ENCODE results near the gene GPR37L1.
A peak's percentile ranks its signal among the peaks of the same experiment; 100 is the strongest.
"Not testable (repeated sequence)": the region's sequence is repeated elsewhere in the genome, so short reads cannot be mapped to it uniquely, and the experiment has no call there.

GPR37L1 gene

DNA sequence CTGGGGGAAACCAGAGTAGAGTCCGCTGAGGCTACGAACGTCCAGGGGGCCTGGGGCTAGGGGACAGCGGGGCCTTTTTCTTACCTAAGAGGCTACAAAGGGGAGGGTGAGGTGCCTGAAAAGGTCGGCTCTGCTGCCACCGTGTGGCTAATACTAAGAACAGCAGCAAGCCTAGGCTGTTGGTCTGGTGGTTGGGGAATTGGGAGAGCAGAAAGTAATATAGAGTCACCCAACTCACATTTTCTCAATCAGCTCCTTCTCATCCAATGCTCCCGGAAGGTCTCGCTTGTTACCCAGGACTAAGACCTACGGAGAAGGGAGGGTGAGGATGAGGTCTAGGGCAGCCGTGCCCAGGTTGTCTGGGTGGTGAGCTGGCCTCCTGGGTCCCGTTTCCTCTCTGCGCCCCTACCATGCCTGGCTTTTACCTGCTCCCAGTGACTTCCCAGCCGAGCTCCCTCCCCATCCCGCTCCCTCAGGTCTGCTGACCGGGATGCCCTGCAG lies 12.6 kb downstream of the GPR37L1 start:
- H3K36me3 ChIP-seq (ENCODE audit: control insufficient read depth, insufficient read depth, low read length) = peaks cover 43% of the 10 kb centered on the region
- no peak overlapping the region for H3K4me3 ChIP-seq (ENCODE audit: low read depth, low read length)
- no peaks in the 10 kb centered on the region for H3K9me3 ChIP-seq (ENCODE audit: control insufficient read depth, insufficient read depth, low read depth, low read length)
- no peak overlapping the region for H3K27ac ChIP-seq (ENCODE audit: low read depth, low read length)
- H3K9ac ChIP-seq (ENCODE audit: low read length) = no peak overlapping the region
- H3K4me1 ChIP-seq (ENCODE audit: control insufficient read depth, insufficient read depth, low read length) = peaks cover 19% of the 10 kb centered on the region; the same call in 1 of the 2 replicates
- H3K27me3 ChIP-seq (ENCODE audit: control insufficient read depth, insufficient read depth, low read length) = no peaks in the 10 kb centered on the region

GRCh38 chr1:202140833-202141232 lies 18.1 kb downstream of the GPR37L1 start:
- Histone ChIP-seq H3K27ac (ENCODE audit: low read depth, low read length) (no peak overlapping the region), H3K9ac (ENCODE audit: low read length) (no peak overlapping the region), H3K27me3 (ENCODE audit: control insufficient read depth, insufficient read depth, low read length) (peaks cover 10% of the 10 kb centered on the region), H3K4me1 (ENCODE audit: control insufficient read depth, insufficient read depth, low read length) (peaks cover 21% of the 10 kb centered on the region), H3K9me3 (ENCODE audit: control insufficient read depth, insufficient read depth, low read depth, low read length) (no peaks in the 10 kb centered on the region), H3K4me3 (ENCODE audit: low read depth, low read length) (no peak overlapping the region), H3K36me3 (ENCODE audit: control insufficient read depth, insufficient read depth, low read length) (peaks cover 11% of the 10 kb centered on the region; the same call in 1 of the 2 replicates)

- H3K27me3 ChIP-seq (ENCODE audit: control insufficient read depth, insufficient read depth, low read length); H3K9ac ChIP-seq (ENCODE audit: low read length); H3K9me3 ChIP-seq (ENCODE audit: control insufficient read depth, insufficient read depth, low read depth, low read length); H3K36me3 ChIP-seq (ENCODE audit: control insufficient read depth, insufficient read depth, low read length); H3K27ac ChIP-seq (ENCODE audit: low read depth, low read length); H3K4me3 ChIP-seq (ENCODE audit: low read depth, low read length): not testable (repeated sequence)
- peaks cover 21% of the 10 kb centered on the region for H3K4me1 ChIP-seq (ENCODE audit: control insufficient read depth, insufficient read depth, low read length)
Observed at GRCh38 chr1:202141468-202141867, 18.8 kb downstream of the GPR37L1 start.

DNA sequence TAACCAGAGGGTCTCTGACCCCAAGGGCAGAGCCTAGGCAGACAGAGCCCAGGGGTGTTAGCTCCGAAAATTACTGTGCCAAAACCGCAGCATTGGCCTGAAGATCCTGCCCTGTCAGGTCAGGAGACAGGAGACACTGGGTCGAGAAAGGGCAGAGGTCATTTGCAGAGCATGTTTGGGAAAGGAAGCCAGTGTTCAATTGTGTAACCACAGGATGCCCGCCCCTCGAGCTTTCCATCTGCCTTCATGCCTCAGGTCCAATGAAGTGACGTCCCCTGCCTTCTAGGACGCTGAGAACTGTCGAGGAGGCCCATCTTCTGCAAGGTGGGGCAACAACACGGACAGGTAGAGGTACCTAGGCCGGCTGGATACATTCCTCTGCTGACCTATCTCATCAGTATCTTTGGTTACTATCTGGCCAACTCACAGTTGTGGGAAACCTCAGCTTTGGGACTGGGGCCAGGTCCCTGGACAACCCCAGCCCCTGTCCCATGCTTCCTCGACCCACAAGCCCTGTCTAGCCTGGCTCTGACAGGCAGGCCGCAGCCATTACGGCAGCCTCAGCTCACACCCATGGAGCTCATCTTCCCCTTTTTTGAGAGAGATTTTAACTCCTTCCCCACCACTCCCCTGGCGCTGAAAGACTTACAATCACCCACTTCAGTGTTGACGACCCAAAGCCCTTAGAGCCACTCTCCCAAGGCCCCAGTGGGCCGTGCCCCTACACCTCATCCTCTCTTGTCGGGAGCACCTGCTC lies 20.5 kb downstream of the GPR37L1 start:
- Histone ChIP-seq H3K9me3 (ENCODE audit: control insufficient read depth, insufficient read depth, low read depth, low read length) (no peaks in the 10 kb centered on the region), H3K4me3 (ENCODE audit: low read depth, low read length) (peak overlapping the region; percentile 79), H3K4me1 (ENCODE audit: control insufficient read depth, insufficient read depth, low read length) (peaks cover 20% of the 10 kb centered on the region), H3K27me3 (ENCODE audit: control insufficient read depth, insufficient read depth, low read length) (peaks cover 10% of the 10 kb centered on the region), H3K36me3 (ENCODE audit: control insufficient read depth, insufficient read depth, low read length) (peaks cover 2% of the 10 kb centered on the region; the same call in 1 of the 2 replicates), H3K9ac (ENCODE audit: low read length) (peak overlapping the region; percentile 88), H3K27ac (ENCODE audit: low read depth, low read length) (peak overlapping the region; percentile 63; the same call in 1 of the 2 replicates)

- H3K27ac ChIP-seq (ENCODE audit: low read depth, low read length) = peak overlapping the region; percentile 63; the same call in 1 of the 2 replicates
Observed at GRCh38 chr1:202143768-202144401, 21.2 kb downstream of the GPR37L1 start.

DNA sequence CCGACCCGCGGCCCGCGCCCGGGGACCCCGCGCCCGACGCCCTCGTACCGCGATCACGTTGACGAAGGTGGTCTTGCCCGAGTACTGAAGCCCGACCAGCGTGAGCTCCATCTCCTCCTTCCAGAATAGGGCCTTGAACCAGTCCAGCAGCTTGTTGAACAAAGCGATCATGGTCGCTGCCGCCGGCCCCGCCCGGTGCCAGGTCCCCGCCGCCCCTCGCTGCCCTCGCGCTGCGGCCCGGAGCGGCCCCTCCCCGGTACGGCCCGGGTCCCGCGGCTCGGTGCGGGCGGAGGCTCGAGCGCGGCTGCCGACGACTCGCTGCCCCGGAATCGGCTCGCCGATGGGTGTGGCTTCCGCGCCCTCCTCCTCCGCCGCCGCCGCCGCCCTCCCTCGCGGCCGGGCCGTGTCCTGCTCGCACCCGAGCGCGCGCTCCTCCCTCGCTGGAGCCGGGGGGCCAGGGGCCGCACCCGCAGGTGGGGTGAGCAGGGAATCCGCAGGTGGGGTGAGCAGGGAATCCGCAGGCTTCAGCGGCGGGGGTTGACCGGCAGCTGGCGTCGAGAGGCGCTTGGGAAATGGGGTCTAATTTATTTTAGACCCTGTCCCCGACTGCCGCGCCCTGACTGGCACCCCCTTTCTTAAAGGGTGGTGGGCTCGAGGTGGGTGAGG lies 21.8 kb downstream of the GPR37L1 start, which contains the start of gene ARL8A:
Gene ARL8A, minus strand, starts transcription at position 336 of the 666 bp plus-strand sequence. Its CDS starts 165 bp downstream, at position 171.
- H3K4me3 ChIP-seq (ENCODE audit: low read depth, low read length) = peak within 1 kb of the TSS; percentile 79

More at GRCh38 chr1:202143768-202144401, 21.2 kb downstream of the GPR37L1 start:
- peak overlapping the region; percentile 88 for H3K9ac ChIP-seq (ENCODE audit: low read length)
- H3K4me3 ChIP-seq (ENCODE audit: low read depth, low read length) = peak overlapping the region; percentile 79
- no peaks in the 10 kb centered on the region; the same call in 1 of the 2 replicates for H3K36me3 ChIP-seq (ENCODE audit: control insufficient read depth, insufficient read depth, low read length)
- no peaks in the 10 kb centered on the region for H3K9me3 ChIP-seq (ENCODE audit: control insufficient read depth, insufficient read depth, low read depth, low read length)
- H3K27me3 ChIP-seq (ENCODE audit: control insufficient read depth, insufficient read depth, low read length) = peaks cover 10% of the 10 kb centered on the region
- H3K4me1 ChIP-seq (ENCODE audit: control insufficient read depth, insufficient read depth, low read length) = peaks cover 14% of the 10 kb centered on the region

DNA sequence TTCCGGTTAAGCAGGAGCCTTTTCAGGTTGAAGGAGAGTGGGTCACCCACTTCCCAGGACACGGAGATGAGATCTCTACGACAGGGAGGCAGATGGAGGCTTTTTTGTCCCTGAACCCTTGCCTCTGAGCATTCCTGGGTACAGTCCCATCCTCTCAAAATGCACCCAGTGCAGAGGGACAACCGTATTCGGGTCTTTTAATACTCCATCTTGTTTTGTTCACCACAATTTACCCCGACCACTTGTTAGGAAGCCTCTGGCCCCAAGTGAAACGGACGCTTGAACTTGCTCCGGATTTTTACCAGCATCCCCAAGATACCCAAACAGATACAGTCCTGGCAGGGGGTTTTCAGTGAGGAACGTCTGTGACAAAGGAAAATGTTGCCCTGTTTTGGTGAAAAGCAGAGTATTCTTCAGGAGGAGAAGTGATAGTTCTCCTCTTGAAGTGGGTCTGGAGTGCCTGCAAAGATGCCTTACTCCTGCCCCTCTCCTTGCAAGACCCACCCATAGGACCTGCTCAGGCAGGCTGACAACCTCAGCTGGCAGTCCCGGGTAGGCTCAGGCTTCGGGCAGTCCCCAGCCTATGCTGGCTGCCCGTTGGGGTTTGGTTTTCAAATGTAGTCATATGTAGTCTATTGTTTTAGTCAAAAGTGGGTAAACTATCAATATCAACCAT lies 22.5 kb downstream of the GPR37L1 start:
- peak overlapping the region; percentile 69; the same call in 1 of the 2 replicates for H3K27ac ChIP-seq (ENCODE audit: low read depth, low read length)
- H3K36me3 ChIP-seq (ENCODE audit: control insufficient read depth, insufficient read depth, low read length) = no peaks in the 10 kb centered on the region; the same call in 1 of the 2 replicates
- peaks cover 10% of the 10 kb centered on the region for H3K27me3 ChIP-seq (ENCODE audit: control insufficient read depth, insufficient read depth, low read length)
- H3K9me3 ChIP-seq (ENCODE audit: control insufficient read depth, insufficient read depth, low read depth, low read length) = no peaks in the 10 kb centered on the region
- H3K9ac ChIP-seq (ENCODE audit: low read length) = peak overlapping the region; percentile 88
- H3K4me1 ChIP-seq (ENCODE audit: control insufficient read depth, insufficient read depth, low read length) = peaks cover 14% of the 10 kb centered on the region
- H3K4me3 ChIP-seq (ENCODE audit: low read depth, low read length) = peak overlapping the region; percentile 79

More for the DNA sequence above, 21.8 kb downstream of the GPR37L1 start, which contains the start of gene ARL8A:
- Histone ChIP-seq H3K9me3 (ENCODE audit: control insufficient read depth, insufficient read depth, low read depth, low read length) (no peaks in the 10 kb centered on the region), H3K9ac (ENCODE audit: low read length) (peak within 1 kb of the TSS; percentile 88), H3K27ac (ENCODE audit: low read depth, low read length) (peak within 1 kb of the TSS; percentile 69; the same call in 1 of the 2 replicates), H3K4me1 (ENCODE audit: control insufficient read depth, insufficient read depth, low read length) (peaks cover 14% of the 10 kb centered on the region), H3K27me3 (ENCODE audit: control insufficient read depth, insufficient read depth, low read length) (peaks cover 10% of the 10 kb centered on the region), H3K36me3 (ENCODE audit: control insufficient read depth, insufficient read depth, low read length) (no peaks in the 10 kb centered on the region; the same call in 1 of the 2 replicates)

DNA sequence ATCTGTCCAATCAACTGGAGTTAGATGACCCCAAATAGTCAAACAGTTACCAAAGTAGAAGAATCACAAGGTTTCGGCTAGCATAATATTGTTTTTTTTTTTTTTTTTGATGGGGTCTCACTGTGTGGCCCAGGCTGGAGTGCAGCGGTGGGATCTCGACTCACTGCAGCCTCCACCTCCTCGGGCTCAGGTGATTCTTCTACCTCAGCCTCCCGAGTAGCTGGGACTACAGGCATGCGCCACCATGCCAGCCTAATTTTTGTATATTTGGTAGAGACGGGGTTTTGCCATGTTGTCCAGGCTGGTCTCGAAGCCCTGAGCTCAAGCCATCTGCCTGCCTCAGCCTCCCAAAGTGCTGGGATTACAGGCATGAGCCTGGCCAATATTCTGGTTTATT lies 23.0 kb downstream of the GPR37L1 start:
- not testable (repeated sequence) for H3K36me3 ChIP-seq (ENCODE audit: control insufficient read depth, insufficient read depth, low read length); H3K9ac ChIP-seq (ENCODE audit: low read length); H3K9me3 ChIP-seq (ENCODE audit: control insufficient read depth, insufficient read depth, low read depth, low read length); H3K27ac ChIP-seq (ENCODE audit: low read depth, low read length); H3K27me3 ChIP-seq (ENCODE audit: control insufficient read depth, insufficient read depth, low read length); H3K4me3 ChIP-seq (ENCODE audit: low read depth, low read length)
- peaks cover 14% of the 10 kb centered on the region for H3K4me1 ChIP-seq (ENCODE audit: control insufficient read depth, insufficient read depth, low read length)

DNA sequence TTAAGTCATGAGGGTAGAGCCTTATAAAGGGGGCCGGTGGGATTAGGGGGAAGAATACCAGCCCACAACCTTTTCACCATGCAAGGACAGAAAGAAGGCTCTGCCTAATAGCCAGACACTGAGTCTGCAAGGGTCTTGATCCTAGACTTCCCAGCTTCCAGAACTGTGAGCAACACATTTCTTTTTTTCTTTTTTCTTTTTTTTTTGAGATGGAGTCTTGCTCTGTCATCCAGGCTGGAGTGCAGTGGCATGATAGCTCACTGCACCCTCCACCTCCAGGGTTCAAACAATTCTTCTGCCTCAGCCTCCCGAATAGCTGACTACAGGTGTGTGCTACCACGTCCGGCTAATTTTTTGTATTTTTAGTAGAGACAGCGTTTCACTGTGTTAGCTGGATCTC lies 23.6 kb downstream of the GPR37L1 start:
- H3K9ac ChIP-seq (ENCODE audit: low read length) = no peak overlapping the region
- no peaks in the 10 kb centered on the region; the same call in 1 of the 2 replicates for H3K36me3 ChIP-seq (ENCODE audit: control insufficient read depth, insufficient read depth, low read length)
- H3K4me1 ChIP-seq (ENCODE audit: control insufficient read depth, insufficient read depth, low read length) = peaks cover 14% of the 10 kb centered on the region
- H3K27me3 ChIP-seq (ENCODE audit: control insufficient read depth, insufficient read depth, low read length) = peaks cover 10% of the 10 kb centered on the region
- no peak overlapping the region for H3K27ac ChIP-seq (ENCODE audit: low read depth, low read length)
- H3K4me3 ChIP-seq (ENCODE audit: low read depth, low read length) = no peak overlapping the region
- no peaks in the 10 kb centered on the region for H3K9me3 ChIP-seq (ENCODE audit: control insufficient read depth, insufficient read depth, low read depth, low read length)

- Histone ChIP-seq H3K27ac (ENCODE audit: low read depth, low read length) (no peak overlapping the region), H3K4me3 (ENCODE audit: low read depth, low read length) (no peak overlapping the region), H3K4me1 (ENCODE audit: control insufficient read depth, insufficient read depth, low read length) (peaks cover 14% of the 10 kb centered on the region), H3K36me3 (ENCODE audit: control insufficient read depth, insufficient read depth, low read length) (no peaks in the 10 kb centered on the region; the same call in 1 of the 2 replicates), H3K9ac (ENCODE audit: low read length) (no peak overlapping the region), H3K9me3 (ENCODE audit: control insufficient read depth, insufficient read depth, low read depth, low read length) (no peaks in the 10 kb centered on the region), H3K27me3 (ENCODE audit: control insufficient read depth, insufficient read depth, low read length) (peaks cover 10% of the 10 kb centered on the region)
Observed at GRCh38 chr1:202146993-202147392, 24.3 kb downstream of the GPR37L1 start.
